K562 (cell line): Measurements from ENCODE around the gene FBXW8. TPM values are rescaled to one million over a fixed set of nuclear protein-coding genes. Genes with fewer than 3 reads are reported as not detected.

Experiments used
- EGR1 ChIP-seq: fragments of 450-650 bp; conservative IDR thresholded peaks from 2 replicates; pipeline ENCODE4 v1.6.1; 2017; ENCODE audit warnings: mild to moderate bottlenecking
- EP400 ChIP-seq: fragments of 450-650 bp; IDR thresholded peaks from 2 replicates; pipeline ENCODE4 v1.6.1; 2017; ENCODE audit warnings: antibody characterized with exemption, mild to moderate bottlenecking, moderate library complexity
- GABPB1 ChIP-seq: sonication (generic); formaldehyde crosslinking; IDR thresholded peaks from 2 replicates; pipeline ENCODE4 v1.8.0; 2022; ENCODE audit warnings: mild to moderate bottlenecking, missing genetic modification reagents
- ILF3 ChIP-seq: fragments of 450-650 bp; IDR thresholded peaks from 2 replicates; pipeline ENCODE4 v1.6.1; 2018; ENCODE audit warnings: antibody characterized with exemption, mild to moderate bottlenecking, moderate library complexity, borderline replicate concordance
- MEF2D ChIP-seq: conservative IDR thresholded peaks from 2 replicates; pipeline ENCODE4 v1.6.1; 2016; ENCODE audit warnings: low read depth, missing genetic modification characterization, missing compliant biosample characterization
- MNT ChIP-seq, 2 experiments: fragments of 450-650 bp; conservative IDR thresholded peaks; 2 replicates each; pipeline ENCODE4 v1.6.1; 2017; ENCODE audit warnings: mild to moderate bottlenecking in 2 of 2, moderate library complexity in 2 of 2
- PTBP1 ChIP-seq: fragments of 200-400 bp; formaldehyde crosslinking; IDR thresholded peaks from 2 replicates; pipeline ENCODE4 v1.6.1; 2017; ENCODE audit warnings: low read depth, low read length
- RERE ChIP-seq: sonication (generic); formaldehyde crosslinking; IDR thresholded peaks from 2 replicates; pipeline ENCODE4 v1.8.0; 2023; ENCODE audit warnings: missing genetic modification reagents, mild to moderate bottlenecking, borderline replicate concordance
- SMARCA4 ChIP-seq: fragments of 450-650 bp; IDR thresholded peaks from 2 replicates; pipeline ENCODE4 v1.6.1; 2016
- ZFP91 ChIP-seq: sonication (generic); formaldehyde crosslinking; IDR thresholded peaks from 2 replicates; pipeline ENCODE4 v1.8.0; 2022; ENCODE audit warnings: mild to moderate bottlenecking, missing genetic modification reagents
- ZNF24 ChIP-seq: fragments of 450-650 bp; IDR thresholded peaks from 2 replicates; pipeline ENCODE4 v1.6.1; 2016
- ZNF586 ChIP-seq: fragments of 450-650 bp; formaldehyde crosslinking; conservative IDR thresholded peaks from 2 replicates; pipeline ENCODE4 v1.4.0; 2020; ENCODE audit warnings: mild to moderate bottlenecking, moderate library complexity
- polyA plus RNA-seq, 8 experiments: library from polyadenylated mRNA; depleted of rRNA in 4 of 8; stranded (reverse) in 5 of 8; unstranded in 3 of 8; fragments of >200 nt; fragmentation: Nextera tagmentation in 2 of 8; fragmentation: Illumina TruSeq in 1 of 8; extraction: Ambion mirVana in 2 of 8; extraction: Trizol in 1 of 8; gene quantifications; 2 replicates each; pipeline versions ENCODE4 v1.2.1 to v1.2.3, GENCODE V29; 2011 to 2014; ENCODE audit warnings: inconsistent platforms in 1 of 8, missing spikeins in 1 of 8
- total RNA-seq, 7 experiments: library from RNA; depleted of rRNA in 6 of 7; stranded (reverse); fragments of >200 nt in 6 of 7; fragmentation: Illumina TruSeq in 2 of 7; extraction: Trizol in 2 of 7; gene quantifications; 2 replicates each; pipeline versions ENCODE4 v1.2.1 to v1.2.3, GENCODE V29; 2011 to 2021; ENCODE audit warnings: low replicate concordance in 1 of 7

The FBXW8 gene
- total and polyA plus RNA-seq, 9 of the 15 experiments (the other 6 are each of a cell fraction or from before 2014, with no cell fraction given), result 0.58 to 8.3 (median 4.4) TPM

GRCh38 chr12:117042171-117042842 is 131.6 kb downstream of the FBXW8 start (continued):
- 0 out of 2 replicates have a peak, but pooled peaks have one; percentile 79 for TF ChIP-seq RERE (CRISPR knock-in tag)
- TF ChIP-seq GABPB1 (CRISPR knock-in tag), result peak; percentile 70
- TF ChIP-seq EP400, result no peak; the same call in 1 of the 2 replicates
- TF ChIP-seq ZFP91 (CRISPR knock-in tag), result 0 out of 2 replicates have a peak, but pooled peaks have one; percentile 13
- peak; percentile 85 to 94 for TF ChIP-seq MNT (conservative IDR thresholded peaks at IDR 0.05)
- TF ChIP-seq ZNF586, result no peak
- TF ChIP-seq SMARCA4, result peak; percentile 100
- TF ChIP-seq EGR1, result peak; percentile 96
- TF ChIP-seq ZNF24, result peak; percentile 35; the same call in 1 of the 2 replicates
- TF ChIP-seq MEF2D (tag), result peak; percentile 84
- 0 out of 2 replicates have a peak, but pooled peaks have one; percentile 77 for TF ChIP-seq PTBP1
- peak; percentile 99 for TF ChIP-seq ILF3
